ENCODE results near the gene GDPD4. TPM values are rescaled to one million over a fixed set of nuclear protein-coding genes. Genes with fewer than 3 reads are reported as not detected.

Gene GDPD4
- total RNA-seq, 1 donor from 2014 or later, result 0.08 TPM

- Histone ChIP-seq H3K4me3 (ENCODE audit: low read depth, low read length) (no peak overlapping the region), H3K36me3 (ENCODE audit: control insufficient read depth, insufficient read depth, low read length) (no peaks in the 10 kb centered on the region), H3K27me3 (ENCODE audit: control insufficient read depth, insufficient read depth, low read length) (no peaks in the 10 kb centered on the region)
- no peak for DNase-seq (ENCODE audit: low read depth)
- TF ChIP-seq, protein P1, sequence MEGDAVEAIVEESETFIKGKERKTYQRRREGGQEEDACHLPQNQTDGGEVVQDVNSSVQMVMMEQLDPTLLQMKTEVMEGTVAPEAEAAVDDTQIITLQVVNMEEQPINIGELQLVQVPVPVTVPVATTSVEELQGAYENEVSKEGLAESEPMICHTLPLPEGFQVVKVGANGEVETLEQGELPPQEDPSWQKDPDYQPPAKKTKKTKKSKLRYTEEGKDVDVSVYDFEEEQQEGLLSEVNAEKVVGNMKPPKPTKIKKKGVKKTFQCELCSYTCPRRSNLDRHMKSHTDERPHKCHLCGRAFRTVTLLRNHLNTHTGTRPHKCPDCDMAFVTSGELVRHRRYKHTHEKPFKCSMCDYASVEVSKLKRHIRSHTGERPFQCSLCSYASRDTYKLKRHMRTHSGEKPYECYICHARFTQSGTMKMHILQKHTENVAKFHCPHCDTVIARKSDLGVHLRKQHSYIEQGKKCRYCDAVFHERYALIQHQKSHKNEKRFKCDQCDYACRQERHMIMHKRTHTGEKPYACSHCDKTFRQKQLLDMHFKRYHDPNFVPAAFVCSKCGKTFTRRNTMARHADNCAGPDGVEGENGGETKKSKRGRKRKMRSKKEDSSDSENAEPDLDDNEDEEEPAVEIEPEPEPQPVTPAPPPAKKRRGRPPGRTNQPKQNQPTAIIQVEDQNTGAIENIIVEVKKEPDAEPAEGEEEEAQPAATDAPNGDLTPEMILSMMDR (IDR thresholded peaks at IDR 0.05; ENCODE audit: insufficient read depth, low read length, poor library complexity, severe bottlenecking), result no peak
These were observed 69.2 kb downstream of the GDPD4 start for GRCh38 chr11:77232242-77232641.

- TF ChIP-seq, protein P1 (IDR thresholded peaks at IDR 0.05; ENCODE audit: insufficient read depth, low read length, poor library complexity, severe bottlenecking), result no peak
- Histone ChIP-seq H3K27me3 (ENCODE audit: control insufficient read depth, insufficient read depth, low read length) (no peaks in the 10 kb centered on the region), H3K36me3 (ENCODE audit: control insufficient read depth, insufficient read depth, low read length) (no peaks in the 10 kb centered on the region), H3K4me3 (ENCODE audit: low read depth, low read length) (no peak overlapping the region)
- no peak for DNase-seq (ENCODE audit: low read depth)
These were observed 69.7 kb downstream of the GDPD4 start for GRCh38 chr11:77231800-77232199.

GRCh38 chr11:77230878-77231605 is 70.4 kb downstream of the GDPD4 start:
- TF ChIP-seq, protein P1 (IDR thresholded peaks at IDR 0.05; ENCODE audit: insufficient read depth, low read length, poor library complexity, severe bottlenecking), result no peak
- Histone ChIP-seq H3K4me3 (ENCODE audit: low read depth, low read length) (no peak overlapping the region), H3K27me3 (ENCODE audit: control insufficient read depth, insufficient read depth, low read length) (no peaks in the 10 kb centered on the region), H3K36me3 (ENCODE audit: control insufficient read depth, insufficient read depth, low read length) (no peaks in the 10 kb centered on the region)
- DNase-seq (ENCODE audit: low read depth), result no peak

DNA sequence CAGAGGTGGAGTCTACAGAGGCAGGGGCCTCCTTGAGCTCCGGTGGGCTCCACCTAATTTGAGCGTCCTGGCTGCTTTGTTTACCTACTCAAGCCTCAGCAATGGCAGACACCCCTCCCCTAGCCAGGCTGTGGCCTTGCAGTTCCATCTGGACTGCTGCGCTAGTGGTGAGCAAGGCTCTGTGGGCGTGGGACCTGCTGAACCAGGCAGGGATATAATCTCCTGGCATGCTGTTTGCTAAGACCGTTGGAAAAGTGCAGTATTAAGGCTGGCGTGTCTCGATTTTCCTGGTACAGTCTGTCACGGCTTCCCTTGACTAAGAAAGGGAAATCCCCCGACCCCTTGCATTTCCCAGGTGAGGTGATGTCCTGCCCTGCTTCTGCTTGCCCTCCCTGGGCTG is 77.7 kb downstream of the GDPD4 start:
- TF ChIP-seq, protein P1 (IDR thresholded peaks at IDR 0.05; ENCODE audit: insufficient read depth, low read length, poor library complexity, severe bottlenecking), result no peak
- DNase-seq (ENCODE audit: low read depth), result no peak

GRCh38 chr11:77217156-77217555 is 84.3 kb downstream of the GDPD4 start:
- no peak overlapping the region for H3K4me3 ChIP-seq (ENCODE audit: low read depth, low read length)
- H3K36me3 ChIP-seq (ENCODE audit: control insufficient read depth, insufficient read depth, low read length), result no peaks in the 10 kb centered on the region
- DNase-seq (ENCODE audit: low read depth), result no peak
- TF ChIP-seq, protein P1 (IDR thresholded peaks at IDR 0.05; ENCODE audit: insufficient read depth, low read length, poor library complexity, severe bottlenecking), result no peak
- H3K27me3 ChIP-seq (ENCODE audit: control insufficient read depth, insufficient read depth, low read length), result no peaks in the 10 kb centered on the region

More for the DNA sequence above, 77.7 kb downstream of the GDPD4 start:
- Histone ChIP-seq H3K4me3 (ENCODE audit: low read depth, low read length) (no peak overlapping the region), H3K27me3 (ENCODE audit: control insufficient read depth, insufficient read depth, low read length) (peaks cover 2% of the 10 kb centered on the region), H3K36me3 (ENCODE audit: control insufficient read depth, insufficient read depth, low read length) (no peaks in the 10 kb centered on the region)

- Histone ChIP-seq H3K27me3 (ENCODE audit: control insufficient read depth, insufficient read depth, low read length) (no peaks in the 10 kb centered on the region), H3K36me3 (ENCODE audit: control insufficient read depth, insufficient read depth, low read length) (no peaks in the 10 kb centered on the region), H3K4me3 (ENCODE audit: low read depth, low read length) (no peak overlapping the region)
- TF ChIP-seq, protein P1 (IDR thresholded peaks at IDR 0.05; ENCODE audit: insufficient read depth, low read length, poor library complexity, severe bottlenecking), result no peak
- no peak for DNase-seq (ENCODE audit: low read depth)
These were observed 86.4 kb downstream of the GDPD4 start for GRCh38 chr11:77215106-77215505.
